ENCODE data around the gene CNIH4. TPM values are rescaled to one million over a fixed set of nuclear protein-coding genes. Genes with fewer than 3 reads are reported as not detected.

The CNIH4 gene
- total and polyA plus RNA-seq, 4 donors = 11.9 to 40.2 (median 29.2) TPM

DNA sequence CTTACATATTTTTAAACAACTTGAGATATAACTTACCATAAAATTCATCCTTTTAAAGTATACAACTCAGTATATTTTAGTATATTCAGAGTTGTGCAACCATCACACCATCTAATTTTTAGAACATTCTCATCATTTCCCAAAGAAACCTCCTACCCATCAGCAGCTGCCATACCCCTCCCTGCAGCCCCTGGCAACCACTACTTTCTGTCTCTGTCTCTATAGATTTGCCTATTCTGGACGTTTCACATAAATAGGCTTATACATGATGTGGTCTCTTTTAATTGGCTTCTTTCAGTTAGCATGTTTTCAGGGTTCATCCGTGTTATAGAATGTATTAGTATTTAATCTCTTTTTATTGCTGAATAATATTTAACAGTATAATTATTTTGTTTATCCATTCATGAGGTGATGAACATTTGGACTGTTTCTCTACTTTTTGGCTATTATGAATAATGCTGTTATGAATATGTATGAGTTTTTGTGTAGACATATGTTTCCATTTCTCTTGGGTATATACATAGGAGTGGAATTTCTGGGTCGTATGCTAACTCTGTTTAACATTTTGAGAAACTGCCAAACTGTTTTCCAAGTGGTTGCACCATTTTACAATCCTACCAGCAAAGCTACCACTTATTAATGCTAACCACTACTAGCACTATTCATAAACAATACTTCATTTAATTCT lies 48.4 kb downstream of the CNIH4 start:
- H3K4me1 ChIP-seq (ENCODE audit: control insufficient read depth in 4 of 4, insufficient read depth in 4 of 4, low read length in 3 of 4) = peaks cover 0 to 5% (median 0%) of the 10 kb centered on the region in 4 donors
- H3K27me3 ChIP-seq (ENCODE audit: control insufficient read depth in 4 of 4, insufficient read depth in 4 of 4, low read length in 3 of 4) = no peaks in the 10 kb centered on the region
- peaks cover 8 to 67% (median 63%) of the 10 kb centered on the region in 4 donors for H3K36me3 ChIP-seq (ENCODE audit: control insufficient read depth in 4 of 4, insufficient read depth in 3 of 4, low read depth in 1 of 4, low read length in 3 of 4)
- TF ChIP-seq YY1 (IDR thresholded peaks at IDR 0.05) (no peak), TAF1 (conservative IDR thresholded peaks at IDR 0.05) (no peak), FOXA1 (IDR thresholded peaks at IDR 0.05) (no peak), FOXA2 (IDR thresholded peaks at IDR 0.05) (no peak), EGR1 (IDR thresholded peaks at IDR 0.05; ENCODE audit: low read depth in 2 of 2) (no peak), HNF4G (IDR thresholded peaks at IDR 0.05) (no peak), RXRA (IDR thresholded peaks at IDR 0.05) (no peak), GABPA (IDR thresholded peaks at IDR 0.05 in 1 of 2, conservative IDR thresholded peaks at IDR 0.05 in 1 of 2) (no peak), NR2F2 (IDR thresholded peaks at IDR 0.05) (no peak), SP1 (IDR thresholded peaks at IDR 0.05) (no peak), HNF4A (conservative IDR thresholded peaks at IDR 0.05) (no peak), JUND (IDR thresholded peaks at IDR 0.05) (no peak)
- TF ChIP-seq, protein P1, sequence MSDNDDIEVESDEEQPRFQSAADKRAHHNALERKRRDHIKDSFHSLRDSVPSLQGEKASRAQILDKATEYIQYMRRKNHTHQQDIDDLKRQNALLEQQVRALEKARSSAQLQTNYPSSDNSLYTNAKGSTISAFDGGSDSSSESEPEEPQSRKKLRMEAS (IDR thresholded peaks at IDR 0.05) = no peak
- TF ChIP-seq, protein P2, sequence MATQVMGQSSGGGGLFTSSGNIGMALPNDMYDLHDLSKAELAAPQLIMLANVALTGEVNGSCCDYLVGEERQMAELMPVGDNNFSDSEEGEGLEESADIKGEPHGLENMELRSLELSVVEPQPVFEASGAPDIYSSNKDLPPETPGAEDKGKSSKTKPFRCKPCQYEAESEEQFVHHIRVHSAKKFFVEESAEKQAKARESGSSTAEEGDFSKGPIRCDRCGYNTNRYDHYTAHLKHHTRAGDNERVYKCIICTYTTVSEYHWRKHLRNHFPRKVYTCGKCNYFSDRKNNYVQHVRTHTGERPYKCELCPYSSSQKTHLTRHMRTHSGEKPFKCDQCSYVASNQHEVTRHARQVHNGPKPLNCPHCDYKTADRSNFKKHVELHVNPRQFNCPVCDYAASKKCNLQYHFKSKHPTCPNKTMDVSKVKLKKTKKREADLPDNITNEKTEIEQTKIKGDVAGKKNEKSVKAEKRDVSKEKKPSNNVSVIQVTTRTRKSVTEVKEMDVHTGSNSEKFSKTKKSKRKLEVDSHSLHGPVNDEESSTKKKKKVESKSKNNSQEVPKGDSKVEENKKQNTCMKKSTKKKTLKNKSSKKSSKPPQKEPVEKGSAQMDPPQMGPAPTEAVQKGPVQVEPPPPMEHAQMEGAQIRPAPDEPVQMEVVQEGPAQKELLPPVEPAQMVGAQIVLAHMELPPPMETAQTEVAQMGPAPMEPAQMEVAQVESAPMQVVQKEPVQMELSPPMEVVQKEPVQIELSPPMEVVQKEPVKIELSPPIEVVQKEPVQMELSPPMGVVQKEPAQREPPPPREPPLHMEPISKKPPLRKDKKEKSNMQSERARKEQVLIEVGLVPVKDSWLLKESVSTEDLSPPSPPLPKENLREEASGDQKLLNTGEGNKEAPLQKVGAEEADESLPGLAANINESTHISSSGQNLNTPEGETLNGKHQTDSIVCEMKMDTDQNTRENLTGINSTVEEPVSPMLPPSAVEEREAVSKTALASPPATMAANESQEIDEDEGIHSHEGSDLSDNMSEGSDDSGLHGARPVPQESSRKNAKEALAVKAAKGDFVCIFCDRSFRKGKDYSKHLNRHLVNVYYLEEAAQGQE (IDR thresholded peaks at IDR 0.05) = no peak
- TF ChIP-seq, protein P3, sequence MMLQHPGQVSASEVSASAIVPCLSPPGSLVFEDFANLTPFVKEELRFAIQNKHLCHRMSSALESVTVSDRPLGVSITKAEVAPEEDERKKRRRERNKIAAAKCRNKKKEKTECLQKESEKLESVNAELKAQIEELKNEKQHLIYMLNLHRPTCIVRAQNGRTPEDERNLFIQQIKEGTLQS (IDR thresholded peaks at IDR 0.05) = no peak
- TF ChIP-seq, protein P4, sequence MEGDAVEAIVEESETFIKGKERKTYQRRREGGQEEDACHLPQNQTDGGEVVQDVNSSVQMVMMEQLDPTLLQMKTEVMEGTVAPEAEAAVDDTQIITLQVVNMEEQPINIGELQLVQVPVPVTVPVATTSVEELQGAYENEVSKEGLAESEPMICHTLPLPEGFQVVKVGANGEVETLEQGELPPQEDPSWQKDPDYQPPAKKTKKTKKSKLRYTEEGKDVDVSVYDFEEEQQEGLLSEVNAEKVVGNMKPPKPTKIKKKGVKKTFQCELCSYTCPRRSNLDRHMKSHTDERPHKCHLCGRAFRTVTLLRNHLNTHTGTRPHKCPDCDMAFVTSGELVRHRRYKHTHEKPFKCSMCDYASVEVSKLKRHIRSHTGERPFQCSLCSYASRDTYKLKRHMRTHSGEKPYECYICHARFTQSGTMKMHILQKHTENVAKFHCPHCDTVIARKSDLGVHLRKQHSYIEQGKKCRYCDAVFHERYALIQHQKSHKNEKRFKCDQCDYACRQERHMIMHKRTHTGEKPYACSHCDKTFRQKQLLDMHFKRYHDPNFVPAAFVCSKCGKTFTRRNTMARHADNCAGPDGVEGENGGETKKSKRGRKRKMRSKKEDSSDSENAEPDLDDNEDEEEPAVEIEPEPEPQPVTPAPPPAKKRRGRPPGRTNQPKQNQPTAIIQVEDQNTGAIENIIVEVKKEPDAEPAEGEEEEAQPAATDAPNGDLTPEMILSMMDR (IDR thresholded peaks at IDR 0.05; ENCODE audit: low read depth, low read length, missing input control) = no peak
- H3K27ac ChIP-seq (ENCODE audit: low read depth in 1 of 2, low read length in 2 of 2) = no peak overlapping the region
- H3K4me3 ChIP-seq (ENCODE audit: low read depth in 1 of 3, low read length in 3 of 3) = no peak overlapping the region
- WGBS = 82% methylated on average over 3 of the region's 3 CpGs
- no peaks in the 10 kb centered on the region for H3K9me3 ChIP-seq (ENCODE audit: control insufficient read depth in 4 of 4, low read length in 3 of 4)
- no peak overlapping the region for H3K9ac ChIP-seq (ENCODE audit: low read depth in 1 of 2, low read length in 2 of 2)
- DNase-seq (ENCODE audit: low spot score) = no peak

DNA sequence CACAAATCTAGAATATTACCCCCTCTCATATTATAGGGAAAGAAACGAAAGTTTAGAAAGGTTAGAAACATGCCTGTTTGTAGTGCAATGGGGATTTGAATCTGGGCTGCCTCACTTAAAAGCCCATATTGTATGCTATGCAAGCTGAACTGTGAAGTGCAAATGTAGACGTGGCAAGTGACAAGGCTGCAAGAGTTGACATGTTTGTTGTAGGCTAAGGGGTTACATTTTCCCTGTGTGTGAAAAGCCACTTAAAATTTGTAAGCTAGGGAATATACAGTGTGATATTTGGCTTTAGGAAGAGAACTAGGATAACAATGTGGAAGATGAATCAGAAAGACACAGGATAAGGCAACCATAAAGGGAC lies 48.9 kb downstream of the CNIH4 start:
- WGBS = 98% methylated on average over 2 of the region's 2 CpGs

More for the DNA sequence above, 48.9 kb downstream of the CNIH4 start:
- Histone ChIP-seq H3K4me3 (ENCODE audit: low read depth in 1 of 3, low read length in 3 of 3) (no peak overlapping the region), H3K9ac (ENCODE audit: low read depth in 1 of 2, low read length in 2 of 2) (no peak overlapping the region), H3K27ac (ENCODE audit: low read depth in 1 of 2, low read length in 2 of 2) (no peak overlapping the region), H3K36me3 (ENCODE audit: control insufficient read depth in 4 of 4, insufficient read depth in 3 of 4, low read depth in 1 of 4, low read length in 3 of 4) (peaks cover 8 to 69% (median 65%) of the 10 kb centered on the region in 4 donors), H3K4me1 (ENCODE audit: control insufficient read depth in 4 of 4, insufficient read depth in 4 of 4, low read length in 3 of 4) (peaks cover 0 to 5% (median 0%) of the 10 kb centered on the region in 4 donors), H3K9me3 (ENCODE audit: control insufficient read depth in 4 of 4, low read length in 3 of 4) (no peaks in the 10 kb centered on the region), H3K27me3 (ENCODE audit: control insufficient read depth in 4 of 4, insufficient read depth in 4 of 4, low read length in 3 of 4) (no peaks in the 10 kb centered on the region)
- no peak for DNase-seq (ENCODE audit: low spot score)
- TF ChIP-seq, protein P3 (IDR thresholded peaks at IDR 0.05) = no peak
- TF ChIP-seq EGR1 (IDR thresholded peaks at IDR 0.05; ENCODE audit: low read depth in 2 of 2) = no peak
- TF ChIP-seq, protein P1 (IDR thresholded peaks at IDR 0.05) = no peak
- TF ChIP-seq TAF1 (conservative IDR thresholded peaks at IDR 0.05) = no peak
- no peak for TF ChIP-seq FOXA1 (IDR thresholded peaks at IDR 0.05)
- TF ChIP-seq FOXA2 (IDR thresholded peaks at IDR 0.05) = no peak
